Parathyroid adenoma (tissue), 2 donors: Measurements from ENCODE around the gene CDH18.

Experiments
- H2AFZ ChIP-seq: fragments of 300-600 bp; sonication (generic); one replicate; pipeline ENCODE4 v1.7.0; 2017; ENCODE audit warnings: antibody characterized with exemption, mild to moderate bottlenecking
- H3K27ac ChIP-seq: fragments of 300-600 bp; sonication (generic); one replicate; pipeline ENCODE4 v1.7.0; 2017
- H3K27me3 ChIP-seq: fragments of 300-600 bp; sonication (generic); one replicate; pipeline ENCODE4 v1.7.0; 2017; ENCODE audit warnings: low read length; ENCODE audit not compliant: control insufficient read depth, insufficient read depth
- H3K36me3 ChIP-seq: fragments of 300-600 bp; sonication (generic); one replicate; pipeline ENCODE4 v1.7.0; 2017; ENCODE audit warnings: low read length; ENCODE audit not compliant: control insufficient read depth, insufficient read depth
- H3K4me1 ChIP-seq: fragments of 300-600 bp; sonication (generic); one replicate; pipeline ENCODE4 v1.7.0; 2017; ENCODE audit warnings: control low read depth
- H3K4me2 ChIP-seq: fragments of 300-600 bp; sonication (generic); one replicate; pipeline ENCODE4 v1.7.0; 2017; ENCODE audit warnings: low read length
- H3K4me3 ChIP-seq: fragments of 300-600 bp; sonication (generic); one replicate; pipeline ENCODE4 v1.7.0; 2017; ENCODE audit warnings: low read depth, low read length
- H3K79me2 ChIP-seq: fragments of 300-600 bp; sonication (generic); one replicate; pipeline ENCODE4 v1.7.0; 2017; ENCODE audit warnings: control low read depth
- H3K9ac ChIP-seq: fragments of 300-600 bp; sonication (generic); one replicate; pipeline ENCODE4 v1.7.0; 2017; ENCODE audit warnings: mild to moderate bottlenecking
- H3K9me3 ChIP-seq: fragments of 300-600 bp; sonication (generic); one replicate; pipeline ENCODE4 v1.7.0; 2017; ENCODE audit warnings: low read length; ENCODE audit not compliant: control insufficient read depth
- TF ChIP-seq, protein P1 (sequence below): fragments of 300-600 bp; sonication (generic); IDR thresholded peaks from one replicate; pipeline ENCODE4 v1.7.0; 2017; ENCODE audit warnings: antibody characterized with exemption, mild to moderate bottlenecking
- donor health status: primary hyperparathyroidism.

CDH18 gene

DNA sequence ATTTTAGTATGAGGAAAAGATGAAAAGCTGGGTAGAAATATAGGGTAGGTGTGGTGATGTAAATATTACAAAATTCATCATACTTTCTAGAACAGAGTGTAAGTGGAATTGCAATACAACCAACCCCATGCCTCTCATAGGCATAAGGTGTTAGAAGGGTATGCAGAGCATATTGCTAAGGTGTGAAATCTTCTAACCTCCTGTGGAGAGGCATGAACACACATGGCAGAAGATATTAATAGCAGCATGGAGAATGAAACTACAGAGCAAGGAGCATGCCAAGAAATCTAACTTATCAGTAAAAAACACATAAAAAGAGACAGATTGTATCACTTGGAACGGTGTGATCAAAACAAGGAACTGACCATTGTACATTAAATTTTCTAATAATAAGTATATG is 441.5 kb downstream of the CDH18 start:
- no peak overlapping the region for H3K4me2 ChIP-seq
- TF ChIP-seq, protein P1, sequence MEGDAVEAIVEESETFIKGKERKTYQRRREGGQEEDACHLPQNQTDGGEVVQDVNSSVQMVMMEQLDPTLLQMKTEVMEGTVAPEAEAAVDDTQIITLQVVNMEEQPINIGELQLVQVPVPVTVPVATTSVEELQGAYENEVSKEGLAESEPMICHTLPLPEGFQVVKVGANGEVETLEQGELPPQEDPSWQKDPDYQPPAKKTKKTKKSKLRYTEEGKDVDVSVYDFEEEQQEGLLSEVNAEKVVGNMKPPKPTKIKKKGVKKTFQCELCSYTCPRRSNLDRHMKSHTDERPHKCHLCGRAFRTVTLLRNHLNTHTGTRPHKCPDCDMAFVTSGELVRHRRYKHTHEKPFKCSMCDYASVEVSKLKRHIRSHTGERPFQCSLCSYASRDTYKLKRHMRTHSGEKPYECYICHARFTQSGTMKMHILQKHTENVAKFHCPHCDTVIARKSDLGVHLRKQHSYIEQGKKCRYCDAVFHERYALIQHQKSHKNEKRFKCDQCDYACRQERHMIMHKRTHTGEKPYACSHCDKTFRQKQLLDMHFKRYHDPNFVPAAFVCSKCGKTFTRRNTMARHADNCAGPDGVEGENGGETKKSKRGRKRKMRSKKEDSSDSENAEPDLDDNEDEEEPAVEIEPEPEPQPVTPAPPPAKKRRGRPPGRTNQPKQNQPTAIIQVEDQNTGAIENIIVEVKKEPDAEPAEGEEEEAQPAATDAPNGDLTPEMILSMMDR, result no peak
- no peak overlapping the region for H3K9ac ChIP-seq
- H3K27ac ChIP-seq, result no peak overlapping the region
- no peaks in the 10 kb centered on the region for H3K36me3 ChIP-seq
- H3K27me3 ChIP-seq, result no peaks in the 10 kb centered on the region
- H2AFZ ChIP-seq, result no peak overlapping the region
- no peaks in the 10 kb centered on the region for H3K4me1 ChIP-seq
- no peak overlapping the region for H3K4me3 ChIP-seq
- H3K79me2 ChIP-seq, result no peaks in the 10 kb centered on the region
- no peaks in the 10 kb centered on the region for H3K9me3 ChIP-seq

DNA sequence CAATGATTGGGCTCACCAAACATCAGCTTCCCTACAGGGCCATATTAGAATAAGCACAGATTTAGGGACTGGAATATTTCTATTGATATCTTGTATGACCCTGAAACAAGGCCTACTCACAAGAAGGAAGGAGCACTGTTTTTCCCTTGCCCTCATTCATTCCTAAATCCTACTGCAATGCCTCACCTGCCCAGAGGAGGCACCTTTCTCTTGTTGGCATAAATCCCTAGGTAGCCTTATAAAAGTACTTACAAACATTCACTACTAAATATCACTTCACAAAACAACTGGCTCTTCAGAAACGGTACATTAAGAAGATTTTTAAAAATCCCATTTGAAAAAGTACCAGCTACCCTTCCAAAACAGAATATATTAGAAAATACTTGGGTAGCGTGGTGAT is 449.4 kb downstream of the CDH18 start:
- H3K27ac ChIP-seq, result no peak overlapping the region

DNA sequence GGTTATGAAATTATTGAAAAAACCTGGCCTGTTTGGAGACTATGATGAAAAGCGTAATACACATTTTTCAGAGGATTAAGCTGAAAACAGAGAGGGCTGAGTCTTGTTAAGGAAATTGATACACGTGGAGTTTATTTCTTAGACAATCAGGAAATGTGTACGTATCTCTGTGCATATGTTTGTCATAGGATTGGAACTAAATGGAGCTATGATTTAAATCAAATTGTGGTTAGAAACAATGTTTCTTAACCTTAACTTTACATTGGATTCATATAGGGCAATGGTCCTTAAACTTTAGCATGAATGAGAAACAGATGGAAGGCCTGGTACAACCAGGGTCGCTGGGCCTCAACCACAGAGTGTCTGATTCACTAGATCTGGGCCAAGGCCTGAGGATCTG is 451.6 kb downstream of the CDH18 start:
- Histone ChIP-seq H3K4me3 (no peak overlapping the region), H2AFZ (no peak overlapping the region), H3K27ac (no peak overlapping the region), H3K79me2 (no peaks in the 10 kb centered on the region), H3K9me3 (no peaks in the 10 kb centered on the region), H3K36me3 (no peaks in the 10 kb centered on the region), H3K4me1 (no peaks in the 10 kb centered on the region), H3K27me3 (no peaks in the 10 kb centered on the region), H3K4me2 (no peak overlapping the region), H3K9ac (no peak overlapping the region)
- TF ChIP-seq, protein P1, result no peak

More for the DNA sequence above, 449.4 kb downstream of the CDH18 start:
- H3K27me3 ChIP-seq, result no peaks in the 10 kb centered on the region
- no peak overlapping the region for H3K4me3 ChIP-seq
- H3K36me3 ChIP-seq, result no peaks in the 10 kb centered on the region
- H3K4me1 ChIP-seq, result no peaks in the 10 kb centered on the region
- TF ChIP-seq, protein P1, result no peak
- H3K9me3 ChIP-seq, result no peaks in the 10 kb centered on the region
- H2AFZ ChIP-seq, result no peak overlapping the region
- no peak overlapping the region for H3K9ac ChIP-seq
- H3K79me2 ChIP-seq, result no peaks in the 10 kb centered on the region
- no peak overlapping the region for H3K4me2 ChIP-seq

DNA sequence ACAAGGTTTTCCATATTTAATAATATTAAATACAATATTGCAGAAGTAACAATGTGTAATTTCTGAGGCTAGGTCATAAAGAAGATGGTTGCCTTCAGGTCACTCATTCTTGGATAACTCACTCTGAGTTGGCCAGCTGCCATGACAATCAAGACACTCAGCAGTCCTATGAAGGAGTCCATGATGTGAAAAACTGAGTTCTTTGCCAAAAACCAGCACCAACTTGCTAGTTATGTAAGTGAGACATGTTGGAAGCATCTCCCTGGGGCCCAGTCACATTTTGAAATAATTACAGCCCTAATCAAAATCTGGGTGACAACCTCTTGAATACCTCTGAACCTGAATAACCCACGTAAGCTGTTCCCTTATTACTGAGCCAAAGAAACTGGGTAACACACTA is 453.2 kb downstream of the CDH18 start:
- Histone ChIP-seq H3K27me3 (no peaks in the 10 kb centered on the region), H3K9ac (no peak overlapping the region), H3K79me2 (no peaks in the 10 kb centered on the region), H3K4me3 (no peak overlapping the region), H3K27ac (no peak overlapping the region), H2AFZ (no peak overlapping the region), H3K9me3 (no peaks in the 10 kb centered on the region), H3K4me1 (no peaks in the 10 kb centered on the region), H3K36me3 (no peaks in the 10 kb centered on the region), H3K4me2 (no peak overlapping the region)
- TF ChIP-seq, protein P1, result no peak

DNA sequence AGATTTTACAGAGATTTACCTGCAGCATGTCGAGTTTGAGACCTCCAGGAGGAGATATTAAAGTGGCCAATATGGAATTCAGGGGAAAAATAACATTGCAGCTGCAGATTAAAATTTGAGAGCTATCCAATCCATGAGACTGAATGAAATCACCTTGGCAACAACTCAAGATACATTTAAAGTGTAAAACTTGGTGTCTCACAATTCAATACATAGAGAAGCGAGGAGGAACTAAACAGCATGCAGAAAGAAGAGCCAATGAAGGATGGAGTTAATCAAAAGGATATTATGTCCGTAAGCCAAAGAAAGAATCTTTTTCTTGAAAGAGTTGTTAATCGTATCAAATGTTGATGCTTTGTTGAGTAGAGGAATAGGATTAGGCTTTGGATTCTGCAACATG is 455.1 kb downstream of the CDH18 start:
- Histone ChIP-seq H3K4me2 (no peak overlapping the region), H3K9ac (no peak overlapping the region), H3K27me3 (no peaks in the 10 kb centered on the region), H3K9me3 (no peaks in the 10 kb centered on the region), H3K27ac (no peak overlapping the region), H2AFZ (no peak overlapping the region), H3K79me2 (no peaks in the 10 kb centered on the region), H3K4me1 (no peaks in the 10 kb centered on the region), H3K36me3 (no peaks in the 10 kb centered on the region), H3K4me3 (no peak overlapping the region)
- TF ChIP-seq, protein P1, result no peak
